A549 (cell line): Measurements from ENCODE around the gene NEK1. TPM values are rescaled to one million over a fixed set of nuclear protein-coding genes. Genes with fewer than 3 reads are reported as not detected.

Experiments
- ATAC-seq, 2 experiments: fragments of 200-7000 bp in 1 of 2; fragments of >200 bp in 1 of 2; cut with Nextera tagmentation in 1 of 2; cut with Tn5 transposase in 1 of 2; 3 replicates each; pipeline versions ENCODE4 v1.8.0 to v1.9.1; 2018 to 2020; ENCODE audit warnings: mild to moderate bottlenecking in 1 of 2, moderate library complexity in 1 of 2
- CTCF ChIA-PET: fragments of 300-600 bp; sonication (Branson Sonifier 250); formaldehyde crosslinking; extraction: SDS; loops from one replicate; lab custom pipeline; 2021; ENCODE audit warnings: antibody characterized with exemption, inconsistent platforms; lab: Yijun Ruan, JAX
- POLR2A ChIA-PET: fragments of 350-600 bp; formaldehyde crosslinking; extraction: SDS; loops from one replicate; lab custom pipeline; 2021; ENCODE audit warnings: antibody characterized with exemption, inconsistent platforms; lab: Yijun Ruan, JAX
- DNase-seq, 2 experiments: peaks; one replicate each; pipeline versions ENCODE4 v3.0.0 to v3.0.0-alpha.2; 2011 to 2016; ENCODE audit warnings: low read depth in 1 of 2, low spot score in 1 of 2
- FAIRE-seq: peaks from 2 replicates; lab custom pipeline; 2011; peaks lifted over from hg19 to GRCh38; lab: Jason Lieb, UNC
- H3K27ac ChIP-seq, 2 experiments: fragments of >200 bp; sonication (Bioruptor Twin); formaldehyde crosslinking; 3 replicates each; pipeline ENCODE4 v1.5.1; 2016 to 2017
- H3K4me1 ChIP-seq: fragments of >200 bp; sonication (Bioruptor Twin); formaldehyde crosslinking; 3 replicates; pipeline ENCODE4 v1.6.1; 2016
- H3K4me2 ChIP-seq: fragments of >200 bp; sonication (Bioruptor Twin); formaldehyde crosslinking; 3 replicates; pipeline ENCODE4 v1.6.1; 2016
- H3K4me3 ChIP-seq: fragments of >200 bp; sonication (Bioruptor Twin); formaldehyde crosslinking; 3 replicates; pipeline ENCODE4 v1.5.1; 2016
- H3K9me3 ChIP-seq: fragments of >200 bp; sonication (Bioruptor Twin); formaldehyde crosslinking; 3 replicates; pipeline ENCODE4 v1.6.1; 2016
- BHLHE40 ChIP-seq: IDR thresholded peaks from 2 replicates; pipeline ENCODE4 v1.6.1; 2012; ENCODE audit warnings: low read depth, low read length, inconsistent platforms
- EP300 ChIP-seq, 2 experiments: fragments of >200 bp; sonication (Bioruptor Twin); formaldehyde crosslinking; IDR thresholded peaks; 2 replicates in 1 of 2; 3 replicates in 1 of 2; pipeline ENCODE4 v1.6.1; 2016 to 2017
- FOSL2 ChIP-seq, 2 experiments: fragments of 450-650 bp in 1 of 2; fragments of >200 bp in 1 of 2; sonication (Bioruptor Twin) in 1 of 2; formaldehyde crosslinking; IDR thresholded peaks; 2 replicates each; pipeline versions ENCODE4 v1.5.0 to v1.6.1; 2016 to 2020; ENCODE audit warnings: mild to moderate bottlenecking in 1 of 2, moderate library complexity in 1 of 2
- HOXB13 ChIP-seq: fragments of 250-450 bp; sonication (Bioruptor Pico); IDR thresholded peaks from 2 replicates; pipeline ENCODE4 v1.5.0; 2020; ENCODE audit warnings: low read depth, mild to moderate bottlenecking, moderate library complexity
- NR3C1 ChIP-seq: fragments of >200 bp; sonication (Bioruptor Twin); formaldehyde crosslinking; IDR thresholded peaks from 3 replicates; pipeline ENCODE4 v1.6.1; 2017
- PHF8 ChIP-seq: fragments of 200-600 bp; sonication (generic); IDR thresholded peaks from 2 replicates; pipeline ENCODE4 v1.6.1; 2016; ENCODE audit warnings: low read depth, mild to moderate bottlenecking, antibody characterized with exemption, moderate library complexity, borderline replicate concordance
- POLR2A ChIP-seq: IDR thresholded peaks from 2 replicates; pipeline ENCODE4 v1.6.1; 2012; ENCODE audit warnings: mild to moderate bottlenecking, low read length
- RAD21 ChIP-seq, 2 experiments: fragments of >200 bp in 1 of 2; sonication (Bioruptor Twin) in 1 of 2; formaldehyde crosslinking in 1 of 2; IDR thresholded peaks in 1 of 2; conservative IDR thresholded peaks in 1 of 2; 2 replicates in 1 of 2; 3 replicates in 1 of 2; pipeline ENCODE4 v1.6.1; 2012 to 2018; ENCODE audit warnings: inconsistent platforms in 1 of 2
- RCOR1 ChIP-seq: fragments of 150-350 bp; IDR thresholded peaks from 2 replicates; pipeline ENCODE4 v1.6.1; 2014; ENCODE audit warnings: antibody characterized with exemption, low read length, low read depth
- SMC3 ChIP-seq: fragments of >200 bp; sonication (Bioruptor Twin); formaldehyde crosslinking; IDR thresholded peaks from 3 replicates; pipeline ENCODE4 v1.6.1; 2018; ENCODE audit warnings: inconsistent platforms
- ZFP36 ChIP-seq: fragments of 450-650 bp; IDR thresholded peaks from 2 replicates; pipeline ENCODE4 v1.6.1; 2014; ENCODE audit warnings: borderline replicate concordance; ENCODE audit not compliant: partially characterized antibody
- ZNF302 ChIP-seq: fragments of 250-450 bp; sonication (Bioruptor Pico); IDR thresholded peaks from 2 replicates; pipeline ENCODE4 v1.9.0; 2021; ENCODE audit warnings: inconsistent platforms, mild to moderate bottlenecking, moderate library complexity
- ZSCAN20 ChIP-seq: fragments of 250-450 bp; sonication (Bioruptor Pico); IDR thresholded peaks from 2 replicates; pipeline ENCODE4 v1.8.0; 2022; ENCODE audit warnings: mild to moderate bottlenecking, moderate library complexity
- WGBS: methylation state at CpG from one replicate; pipeline ENCODE4 v1.1.6; 2017; ENCODE audit errors: missing lambda C conversion rate; 5-methylcytosine and 5-hydroxymethylcytosine counted together
- polyA plus RNA-seq, 4 experiments: library from polyadenylated mRNA; depleted of rRNA in 3 of 4; stranded (reverse); fragments of >200 nt; fragmentation: RNase III in 1 of 4; extraction: RNeasy Plus Mini Kit Qiagen cat#74134 plus additional on column Dnase treatment in 1 of 4; gene quantifications; 2 replicates in 3 of 4; 3 replicates in 1 of 4; pipeline ENCODE4 v1.2.3, GENCODE V29; 2011 to 2017
- TF ChIP-seq, protein P1 (sequence below): fragments of >200 bp; sonication (Bioruptor Twin); formaldehyde crosslinking; IDR thresholded peaks from 3 replicates; pipeline ENCODE4 v1.5.1; 2016
- TF ChIP-seq, protein P2 (sequence below): IDR thresholded peaks from 2 replicates; pipeline ENCODE4 v1.6.1; 2012
- TF ChIP-seq, protein P3 (sequence below): fragments of >200 bp; sonication (Bioruptor Twin); formaldehyde crosslinking; IDR thresholded peaks from 3 replicates; pipeline ENCODE4 v1.6.1; 2016

NEK1 gene
- polyA plus RNA-seq, 2 of the 4 experiments (the other 2 are of a cell fraction), result 3.2 to 5.8 TPM

DNA sequence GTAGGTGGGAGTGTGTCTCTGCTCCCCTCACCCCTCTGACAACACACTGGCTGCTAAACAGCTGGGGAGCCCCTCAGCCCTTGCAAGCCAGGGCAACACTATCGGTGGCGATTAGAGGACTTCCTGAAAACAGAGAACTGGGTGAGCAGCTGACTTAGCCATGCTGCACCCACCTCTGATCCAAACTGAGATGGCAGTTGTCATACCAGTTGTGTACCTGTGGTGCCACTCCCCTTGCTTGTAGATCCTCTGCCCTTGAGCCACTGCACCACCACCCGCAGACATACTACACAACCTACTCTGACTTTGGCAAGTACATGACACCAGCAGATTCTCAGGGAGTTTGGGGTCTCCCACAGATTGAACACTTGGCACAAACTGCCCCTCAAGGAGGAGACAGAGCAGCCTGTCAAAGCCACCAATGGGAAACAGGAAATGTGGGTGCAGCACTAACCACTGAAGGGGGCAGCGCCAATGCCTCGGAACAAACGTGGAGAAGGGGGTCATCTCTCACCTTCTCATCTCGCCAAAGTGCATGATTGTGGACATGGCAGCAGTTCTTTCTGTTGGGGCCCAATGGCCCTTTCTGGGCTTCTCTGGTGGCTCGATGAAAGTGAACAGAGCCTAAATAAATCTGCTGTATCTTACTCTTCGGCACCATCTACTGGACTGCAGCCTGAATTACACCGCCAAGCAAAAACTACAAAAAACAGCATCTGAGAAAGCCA lies 119.8 kb downstream of the NEK1 start:
- Histone ChIP-seq H3K9me3 (no peaks in the 10 kb centered on the region), H3K27ac (no peak overlapping the region), H3K4me3 (no peak overlapping the region), H3K4me1 (no peaks in the 10 kb centered on the region), H3K4me2 (no peak overlapping the region)
- TF ChIP-seq ZSCAN20 (CRISPR knock-in tag) (no peak), FOSL2 (IDR thresholded peaks at IDR 0.05) (no peak), FOSL2 (CRISPR knock-in tag; IDR thresholded peaks at IDR 0.05) (no peak), RAD21 (conservative IDR thresholded peaks at IDR 0.05 in 1 of 2, IDR thresholded peaks at IDR 0.05 in 1 of 2) (peak; percentile 56 to 74), RCOR1 (no peak), SMC3 (peak; percentile 42)
- TF ChIP-seq, protein P1, sequence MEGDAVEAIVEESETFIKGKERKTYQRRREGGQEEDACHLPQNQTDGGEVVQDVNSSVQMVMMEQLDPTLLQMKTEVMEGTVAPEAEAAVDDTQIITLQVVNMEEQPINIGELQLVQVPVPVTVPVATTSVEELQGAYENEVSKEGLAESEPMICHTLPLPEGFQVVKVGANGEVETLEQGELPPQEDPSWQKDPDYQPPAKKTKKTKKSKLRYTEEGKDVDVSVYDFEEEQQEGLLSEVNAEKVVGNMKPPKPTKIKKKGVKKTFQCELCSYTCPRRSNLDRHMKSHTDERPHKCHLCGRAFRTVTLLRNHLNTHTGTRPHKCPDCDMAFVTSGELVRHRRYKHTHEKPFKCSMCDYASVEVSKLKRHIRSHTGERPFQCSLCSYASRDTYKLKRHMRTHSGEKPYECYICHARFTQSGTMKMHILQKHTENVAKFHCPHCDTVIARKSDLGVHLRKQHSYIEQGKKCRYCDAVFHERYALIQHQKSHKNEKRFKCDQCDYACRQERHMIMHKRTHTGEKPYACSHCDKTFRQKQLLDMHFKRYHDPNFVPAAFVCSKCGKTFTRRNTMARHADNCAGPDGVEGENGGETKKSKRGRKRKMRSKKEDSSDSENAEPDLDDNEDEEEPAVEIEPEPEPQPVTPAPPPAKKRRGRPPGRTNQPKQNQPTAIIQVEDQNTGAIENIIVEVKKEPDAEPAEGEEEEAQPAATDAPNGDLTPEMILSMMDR, result peak; percentile 45
- ATAC-seq (peak in 1 of 2 experiments; percentile 55; a peak in 3 of 6 replicates), DNase-seq (peak; percentile 25 to 32), FAIRE-seq (no peak)
- CTCF ChIA-PET, result interaction anchor here (0.7 to 1.3 kb wide), 5 partner anchors 11 to 572 kb away, joined by 3 to 6 read pairs (median 5); no protein-coding TSS in a partner anchor
- WGBS, result 58% methylated on average over 8 of the region's 10 CpGs
- POLR2A ChIA-PET, result no interaction called here

DNA sequence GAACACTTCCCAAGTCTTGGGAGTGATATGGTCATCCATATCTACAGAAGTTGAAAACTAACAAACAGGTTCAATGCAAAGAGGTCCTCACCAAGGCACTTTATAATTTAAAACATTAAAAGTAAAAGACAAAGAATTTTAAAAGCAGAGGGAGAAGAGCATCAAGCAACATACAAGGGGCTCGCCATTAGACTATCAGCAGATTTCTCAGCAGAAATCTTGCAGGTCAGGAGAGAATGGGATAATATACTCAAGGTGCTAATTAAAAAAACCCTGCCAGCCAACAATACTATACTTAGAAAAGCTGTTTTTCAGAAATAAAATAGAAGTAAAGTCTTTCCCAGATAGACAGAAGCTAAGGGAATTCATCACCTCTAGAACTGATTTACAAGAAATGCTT lies 121.2 kb downstream of the NEK1 start:
- TF ChIP-seq POLR2A, result no peak
- TF ChIP-seq PHF8, result no peak
- no peak for DNase-seq
- Histone ChIP-seq H3K9me3 (no peaks in the 10 kb centered on the region), H3K4me1 (no peaks in the 10 kb centered on the region), H3K4me3 (no peak overlapping the region), H3K27ac (no peak overlapping the region), H3K4me2 (no peak overlapping the region)
- ChIA-PET POLR2A (no interaction called here), CTCF (no interaction called here)
- no peak for ATAC-seq
- FAIRE-seq, result no peak
- WGBS, result 86% methylated on average over 1 of the region's 1 CpG

DNA sequence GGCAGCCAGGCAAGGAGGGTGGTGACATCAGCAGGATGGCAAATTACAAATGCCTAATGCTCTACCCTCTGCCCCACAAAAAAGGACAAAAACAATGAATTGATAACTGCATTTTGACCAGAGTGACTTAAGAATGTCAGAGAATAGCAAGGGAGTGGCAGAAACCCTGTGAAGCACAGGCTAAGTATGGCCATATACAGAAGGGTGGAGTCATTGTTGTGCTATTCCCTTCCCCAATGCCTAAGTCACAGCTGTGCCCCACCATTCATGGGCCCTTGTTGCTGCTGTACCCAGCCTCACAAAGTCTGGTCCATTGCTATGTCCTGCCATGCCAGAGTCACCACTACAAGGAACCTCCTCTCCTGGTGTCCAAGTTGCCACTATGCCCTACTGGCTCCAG lies 123.1 kb downstream of the NEK1 start:
- ATAC-seq (no peak), DNase-seq (no peak), FAIRE-seq (no peak)
- Histone ChIP-seq H3K4me1 (no peaks in the 10 kb centered on the region), H3K9me3 (no peaks in the 10 kb centered on the region), H3K4me3 (no peak overlapping the region), H3K27ac (no peak overlapping the region), H3K4me2 (no peak overlapping the region)
- POLR2A ChIA-PET, result no interaction called here
- TF ChIP-seq, protein P2, sequence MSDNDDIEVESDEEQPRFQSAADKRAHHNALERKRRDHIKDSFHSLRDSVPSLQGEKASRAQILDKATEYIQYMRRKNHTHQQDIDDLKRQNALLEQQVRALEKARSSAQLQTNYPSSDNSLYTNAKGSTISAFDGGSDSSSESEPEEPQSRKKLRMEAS, result no peak
- TF ChIP-seq PHF8, result no peak
- TF ChIP-seq RCOR1, result no peak
- TF ChIP-seq ZNF302 (CRISPR knock-in tag), result no peak
- TF ChIP-seq BHLHE40, result no peak
- no peak for TF ChIP-seq ZFP36
- TF ChIP-seq EP300 (IDR thresholded peaks at IDR 0.05), result no peak
- TF ChIP-seq HOXB13, result no peak
- TF ChIP-seq ZSCAN20 (CRISPR knock-in tag), result no peak
- TF ChIP-seq, protein P3, sequence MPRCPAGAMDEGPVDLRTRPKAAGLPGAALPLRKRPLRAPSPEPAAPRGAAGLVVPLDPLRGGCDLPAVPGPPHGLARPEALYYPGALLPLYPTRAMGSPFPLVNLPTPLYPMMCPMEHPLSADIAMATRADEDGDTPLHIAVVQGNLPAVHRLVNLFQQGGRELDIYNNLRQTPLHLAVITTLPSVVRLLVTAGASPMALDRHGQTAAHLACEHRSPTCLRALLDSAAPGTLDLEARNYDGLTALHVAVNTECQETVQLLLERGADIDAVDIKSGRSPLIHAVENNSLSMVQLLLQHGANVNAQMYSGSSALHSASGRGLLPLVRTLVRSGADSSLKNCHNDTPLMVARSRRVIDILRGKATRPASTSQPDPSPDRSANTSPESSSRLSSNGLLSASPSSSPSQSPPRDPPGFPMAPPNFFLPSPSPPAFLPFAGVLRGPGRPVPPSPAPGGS, result no peak
- TF ChIP-seq NR3C1, result no peak
- CTCF ChIA-PET, result interaction anchor here (1.1 to 2.7 kb wide), 2 partner anchors 465 to 566 kb away, joined by 5 to 6 read pairs; no protein-coding TSS in a partner anchor
